Mesendoderm (in vitro differentiated cells): ENCODE measurements around the gene CYB561.

ENCODE experiments used
- DNase-seq: peaks from one replicate; pipeline ENCODE4 v3.0.0; 2013
- H2AK5ac ChIP-seq: 2 replicates; pipeline ENCODE4 v1.6.1; 2013; ENCODE audit warnings: low read length, inconsistent platforms
- H2BK120ac ChIP-seq: 2 replicates; pipeline ENCODE4 v1.6.1; 2013; ENCODE audit warnings: low read depth, mild to moderate bottlenecking, low read length, moderate library complexity, mixed read lengths
- H2BK15ac ChIP-seq: replicated peaks from 2 replicates; pipeline ENCODE4 v1.6.1; 2013; ENCODE audit warnings: low read depth, mild to moderate bottlenecking, moderate library complexity
- H2BK5ac ChIP-seq: 2 replicates; pipeline ENCODE4 v1.6.1; 2013; ENCODE audit warnings: low read length, inconsistent platforms
- H3K18ac ChIP-seq: 2 replicates; pipeline ENCODE4 v1.6.1; 2013; ENCODE audit warnings: mild to moderate bottlenecking, low read length, mixed read lengths
- H3K23ac ChIP-seq: one replicate; pipeline ENCODE4 v1.6.1; 2013; ENCODE audit warnings: low read length
- H3K27ac ChIP-seq: 2 replicates; pipeline ENCODE4 v1.5.1; 2013; ENCODE audit warnings: low read depth, mild to moderate bottlenecking, inconsistent platforms, low read length, moderate library complexity
- H3K27me3 ChIP-seq: 2 replicates; pipeline ENCODE4 v1.6.1; 2013; ENCODE audit warnings: low read length, control low read depth, mild to moderate bottlenecking, inconsistent platforms; ENCODE audit not compliant: insufficient read depth, poor library complexity
- H3K36me3 ChIP-seq: 2 replicates; pipeline ENCODE4 v1.6.1; 2013; ENCODE audit warnings: low read length, inconsistent platforms; ENCODE audit not compliant: control insufficient read depth, insufficient read depth
- H3K4ac ChIP-seq: one replicate; pipeline ENCODE4 v1.6.1; 2013; ENCODE audit warnings: low read depth, mild to moderate bottlenecking, low read length, moderate library complexity
- H3K4me1 ChIP-seq: 2 replicates; pipeline ENCODE4 v1.6.1; 2013; ENCODE audit warnings: low read depth, low read length, inconsistent platforms; ENCODE audit not compliant: control insufficient read depth
- H3K4me2 ChIP-seq: 2 replicates; pipeline ENCODE4 v1.6.1; 2013; ENCODE audit warnings: low read length
- H3K4me3 ChIP-seq: 2 replicates; pipeline ENCODE4 v1.5.1; 2013; ENCODE audit warnings: mild to moderate bottlenecking, low read length
- H3K56ac ChIP-seq: one replicate; pipeline ENCODE4 v1.6.1; 2013; ENCODE audit warnings: low read length
- H3K79me1 ChIP-seq: 2 replicates; pipeline ENCODE4 v1.6.1; 2013; ENCODE audit warnings: low read length, inconsistent platforms
- H3K79me2 ChIP-seq: 2 replicates; pipeline ENCODE4 v1.6.1; 2013; ENCODE audit warnings: mild to moderate bottlenecking, low read length; ENCODE audit not compliant: control insufficient read depth, insufficient read depth
- H3K9ac ChIP-seq: 2 replicates; pipeline ENCODE4 v1.6.1; 2013; ENCODE audit warnings: low read length, inconsistent platforms
- H4K5ac ChIP-seq: one replicate; pipeline ENCODE4 v1.6.1; 2013; ENCODE audit warnings: low read length
- H4K8ac ChIP-seq: one replicate; pipeline ENCODE4 v1.6.1; 2013; ENCODE audit warnings: low read depth, mild to moderate bottlenecking, control low read depth, low read length, moderate library complexity
- WGBS: extraction: QIAGEN DNeasy Blood & Tissue Kit; methylation state at CpG from one replicate; pipeline ENCODE4 v1.1.7; 2013; ENCODE audit warnings: low lambda C conversion rate, missing lambda C conversion rate; ENCODE audit not compliant: insufficient coverage; ENCODE audit errors: extremely low coverage; 5-methylcytosine and 5-hydroxymethylcytosine counted together

Gene CYB561

GRCh38 chr17:63491977-63492618, 46.0 kb upstream of the CYB561 start:
- no peak overlapping the region for H2BK120ac ChIP-seq
- no peak overlapping the region for H3K4me3 ChIP-seq
- no peak overlapping the region for H3K4me2 ChIP-seq
- H3K18ac ChIP-seq = no peak overlapping the region
- H2BK15ac ChIP-seq = no peak overlapping the region
- H2AK5ac ChIP-seq = no peak overlapping the region
- no CpG with 5 or more reads among the region's 10 CpGs for WGBS
- H3K79me1 ChIP-seq = no peaks in the 10 kb centered on the region
- H3K27me3 ChIP-seq = no peaks in the 10 kb centered on the region
- no peak overlapping the region for H2BK5ac ChIP-seq
- no peak overlapping the region for H4K5ac ChIP-seq
- no peak overlapping the region for H4K8ac ChIP-seq
- H3K23ac ChIP-seq = no peak overlapping the region
- no peak overlapping the region for H3K4ac ChIP-seq
- no peak for DNase-seq
- H3K56ac ChIP-seq = no peak overlapping the region
- no peaks in the 10 kb centered on the region for H3K79me2 ChIP-seq
- no peaks in the 10 kb centered on the region for H3K4me1 ChIP-seq
- H3K27ac ChIP-seq = no peak overlapping the region
- no peaks in the 10 kb centered on the region for H3K36me3 ChIP-seq
- H3K9ac ChIP-seq = no peak overlapping the region

GRCh38 chr17:63491413-63491812, 45.3 kb upstream of the CYB561 start:
- no peaks in the 10 kb centered on the region for H3K4me1 ChIP-seq
- H3K4me2 ChIP-seq = no peak overlapping the region
- no peak overlapping the region for H3K9ac ChIP-seq
- no peaks in the 10 kb centered on the region for H3K27me3 ChIP-seq
- no peak overlapping the region for H3K23ac ChIP-seq
- no peak overlapping the region for H2BK15ac ChIP-seq
- DNase-seq = no peak
- no peak overlapping the region for H3K4me3 ChIP-seq
- no peak overlapping the region for H4K5ac ChIP-seq
- H2BK120ac ChIP-seq = no peak overlapping the region
- no peak overlapping the region for H3K56ac ChIP-seq
- no peak overlapping the region for H3K27ac ChIP-seq
- H3K4ac ChIP-seq = no peak overlapping the region
- H3K18ac ChIP-seq = no peak overlapping the region
- H2AK5ac ChIP-seq = no peak overlapping the region
- H4K8ac ChIP-seq = no peak overlapping the region
- no CpG with 5 or more reads among the region's 8 CpGs for whole genome bisulfite sequencing
- H3K79me1 ChIP-seq = no peaks in the 10 kb centered on the region
- H3K79me2 ChIP-seq = no peaks in the 10 kb centered on the region
- H3K36me3 ChIP-seq = no peaks in the 10 kb centered on the region
- no peak overlapping the region for H2BK5ac ChIP-seq

GRCh38 chr17:63490858-63491400, 44.8 kb upstream of the CYB561 start:
- Histone ChIP-seq H3K27me3 (no peaks in the 10 kb centered on the region), H3K79me2 (no peaks in the 10 kb centered on the region)
- DNase-seq = no peak

GRCh38 chr17:63490329-63490728, 44.2 kb upstream of the CYB561 start:
- H3K4ac ChIP-seq = no peak overlapping the region
- H3K79me1 ChIP-seq = no peaks in the 10 kb centered on the region
- no peak overlapping the region for H3K9ac ChIP-seq
- no peaks in the 10 kb centered on the region for H3K4me1 ChIP-seq
- no peaks in the 10 kb centered on the region for H3K79me2 ChIP-seq
- H2BK15ac ChIP-seq = no peak overlapping the region
- H3K56ac ChIP-seq = no peak overlapping the region
- no peak overlapping the region for H3K18ac ChIP-seq
- peak; percentile 18 for DNase-seq
- no peak overlapping the region for H2AK5ac ChIP-seq
- H3K4me2 ChIP-seq = no peak overlapping the region
- H2BK5ac ChIP-seq = no peak overlapping the region
- no peaks in the 10 kb centered on the region for H3K36me3 ChIP-seq
- no peak overlapping the region for H2BK120ac ChIP-seq
- no peak overlapping the region for H3K4me3 ChIP-seq
- H3K27me3 ChIP-seq = no peaks in the 10 kb centered on the region
- H3K23ac ChIP-seq = no peak overlapping the region
- H4K5ac ChIP-seq = no peak overlapping the region
- no CpG with 5 or more reads among the region's 10 CpGs for WGBS
- no peak overlapping the region for H4K8ac ChIP-seq
- H3K27ac ChIP-seq = no peak overlapping the region

More at GRCh38 chr17:63490858-63491400, 44.8 kb upstream of the CYB561 start:
- no peak overlapping the region for H2AK5ac ChIP-seq
- no peak overlapping the region for H4K5ac ChIP-seq
- no peak overlapping the region for H2BK5ac ChIP-seq
- no peak overlapping the region for H3K56ac ChIP-seq
- H3K79me1 ChIP-seq = no peaks in the 10 kb centered on the region
- no peak overlapping the region for H2BK120ac ChIP-seq
- no peaks in the 10 kb centered on the region for H3K36me3 ChIP-seq
- H2BK15ac ChIP-seq = no peak overlapping the region
- H3K4me1 ChIP-seq = no peaks in the 10 kb centered on the region
- H3K18ac ChIP-seq = no peak overlapping the region
- H3K27ac ChIP-seq = no peak overlapping the region
- H3K9ac ChIP-seq = no peak overlapping the region
- no peak overlapping the region for H4K8ac ChIP-seq
- H3K4ac ChIP-seq = no peak overlapping the region
- no CpG with 5 or more reads among the region's 22 CpGs for WGBS
- H3K4me3 ChIP-seq = no peak overlapping the region
- H3K23ac ChIP-seq = no peak overlapping the region
- H3K4me2 ChIP-seq = no peak overlapping the region

GRCh38 chr17:63489291-63489690, 43.2 kb upstream of the CYB561 start:
- Histone ChIP-seq H2BK5ac (no peak overlapping the region), H3K79me1 (no peaks in the 10 kb centered on the region), H3K27me3 (no peaks in the 10 kb centered on the region), H3K4me1 (no peaks in the 10 kb centered on the region), H2BK120ac (no peak overlapping the region), H3K4me3 (no peak overlapping the region), H3K18ac (no peak overlapping the region), H3K23ac (no peak overlapping the region), H2BK15ac (no peak overlapping the region), H3K4ac (no peak overlapping the region), H3K27ac (no peak overlapping the region), H4K5ac (no peak overlapping the region), H3K56ac (no peak overlapping the region), H4K8ac (no peak overlapping the region), H3K79me2 (no peaks in the 10 kb centered on the region), H2AK5ac (no peak overlapping the region), H3K9ac (no peak overlapping the region), H3K4me2 (no peak overlapping the region), H3K36me3 (no peaks in the 10 kb centered on the region)
- WGBS = no CpG with 5 or more reads among the region's 6 CpGs
- DNase-seq = no peak

- Histone ChIP-seq H2AK5ac (no peak overlapping the region), H3K79me1 (no peaks in the 10 kb centered on the region), H4K8ac (no peak overlapping the region), H3K27me3 (no peaks in the 10 kb centered on the region), H3K56ac (no peak overlapping the region), H3K4ac (no peak overlapping the region), H3K4me3 (no peak overlapping the region), H3K4me1 (no peaks in the 10 kb centered on the region), H2BK15ac (no peak overlapping the region), H3K36me3 (no peaks in the 10 kb centered on the region), H2BK5ac (no peak overlapping the region), H3K79me2 (no peaks in the 10 kb centered on the region), H3K27ac (no peak overlapping the region), H3K18ac (no peak overlapping the region), H3K4me2 (no peak overlapping the region), H3K23ac (no peak overlapping the region), H3K9ac (no peak overlapping the region), H2BK120ac (no peak overlapping the region), H4K5ac (no peak overlapping the region)
- no peak for DNase-seq
- WGBS = no CpG with 5 or more reads among the region's 10 CpGs
These were observed 42.7 kb upstream of the CYB561 start for GRCh38 chr17:63488851-63489250.
